Glutamatergic neuron (in vitro differentiated cells): Measurements from ENCODE around the gene CPA4. TPM values are rescaled to one million over a fixed set of nuclear protein-coding genes. Genes with fewer than 3 reads are reported as not detected.

Source experiments
- DNase-seq: peaks from one replicate; pipeline ENCODE4 v3.0.0; 2022
- H3K27ac Mint-ChIP-seq: one replicate; pipeline ENCODE4 v1.8.0; 2020; ENCODE audit warnings: mild to moderate bottlenecking, mixed read lengths, inconsistent platforms; ENCODE audit not compliant: unreplicated experiment
- H3K27me3 Mint-ChIP-seq: one replicate; pipeline ENCODE4 v1.8.0; 2020; ENCODE audit warnings: mild to moderate bottlenecking, moderate library complexity, mixed read lengths, inconsistent platforms; ENCODE audit not compliant: unreplicated experiment
- H3K36me3 Mint-ChIP-seq: one replicate; pipeline ENCODE4 v1.8.0; 2020; ENCODE audit warnings: mild to moderate bottlenecking, mixed read lengths, inconsistent platforms; ENCODE audit not compliant: unreplicated experiment
- H3K4me1 Mint-ChIP-seq: one replicate; pipeline ENCODE4 v1.8.0; 2020; ENCODE audit warnings: mild to moderate bottlenecking, low read depth, mixed read lengths, inconsistent platforms; ENCODE audit not compliant: unreplicated experiment
- H3K4me3 Mint-ChIP-seq: one replicate; pipeline ENCODE4 v1.8.0; 2020; ENCODE audit warnings: mild to moderate bottlenecking, mixed read lengths, inconsistent platforms; ENCODE audit not compliant: unreplicated experiment
- H3K9me3 Mint-ChIP-seq: one replicate; pipeline ENCODE4 v1.8.0; 2020; ENCODE audit warnings: mild to moderate bottlenecking, moderate library complexity, mixed read lengths, inconsistent platforms; ENCODE audit not compliant: unreplicated experiment
- CTCF ChIP-seq: fragments of 200-600 bp; sonication (generic); IDR thresholded peaks from one replicate; pipeline ENCODE4 v1.5.0; 2021; ENCODE audit not compliant: partially characterized antibody, unreplicated experiment
- total RNA-seq: library from RNA; stranded (reverse); fragmentation: NEBNext Ultra II Directional; extraction: Animal tissue kit (Norgen Biotek cat#: 25700); gene quantifications from one replicate; pipeline ENCODE4 v1.2.1, GENCODE V29; 2021; ENCODE audit not compliant: unreplicated experiment

CPA4 gene
- total RNA-seq, 1 donor from 2014 or later, result not detected

GRCh38 chr7:130334274-130334673, 41.3 kb downstream of the CPA4 start:
- Mint-ChIP-seq H3K27me3 (no peaks in the 10 kb centered on the region), H3K36me3 (peaks cover 3% of the 10 kb centered on the region), H3K4me1 (no peaks in the 10 kb centered on the region), H3K9me3 (peaks cover 6% of the 10 kb centered on the region), H3K27ac (no peak overlapping the region), H3K4me3 (no peak overlapping the region)
- no peak for DNase-seq
- no peak for TF ChIP-seq CTCF

GRCh38 chr7:130337410-130337971, 44.5 kb downstream of the CPA4 start:
- Mint-ChIP-seq H3K27me3 (no peaks in the 10 kb centered on the region), H3K4me1 (no peaks in the 10 kb centered on the region), H3K4me3 (no peak overlapping the region), H3K36me3 (no peaks in the 10 kb centered on the region), H3K9me3 (peaks cover 7% of the 10 kb centered on the region), H3K27ac (no peak overlapping the region)
- TF ChIP-seq CTCF, result no peak
- DNase-seq, result no peak

- Mint-ChIP-seq H3K4me3 (no peak overlapping the region), H3K4me1 (no peaks in the 10 kb centered on the region), H3K27ac (no peak overlapping the region), H3K27me3 (no peaks in the 10 kb centered on the region), H3K36me3 (no peaks in the 10 kb centered on the region), H3K9me3 (peaks cover 9% of the 10 kb centered on the region)
- no peak for DNase-seq
- no peak for TF ChIP-seq CTCF
Observed at GRCh38 chr7:130338233-130338632, 45.3 kb downstream of the CPA4 start.

- no peak for TF ChIP-seq CTCF
- no peak overlapping the region for H3K27ac Mint-ChIP-seq
- H3K4me1 Mint-ChIP-seq, result peaks cover 4% of the 10 kb centered on the region
- no peaks in the 10 kb centered on the region for H3K27me3 Mint-ChIP-seq
- no peaks in the 10 kb centered on the region for H3K36me3 Mint-ChIP-seq
- H3K4me3 Mint-ChIP-seq, result no peak overlapping the region
- H3K9me3 Mint-ChIP-seq, result peaks cover 9% of the 10 kb centered on the region
- DNase-seq, result no peak
Observed at GRCh38 chr7:130341882-130342281, 48.9 kb downstream of the CPA4 start.

GRCh38 chr7:130342701-130343380, 49.9 kb downstream of the CPA4 start:
- Mint-ChIP-seq H3K4me3 (no peak overlapping the region), H3K27ac (no peak overlapping the region), H3K9me3 (peaks cover 8% of the 10 kb centered on the region), H3K36me3 (no peaks in the 10 kb centered on the region), H3K4me1 (peaks cover 4% of the 10 kb centered on the region), H3K27me3 (no peaks in the 10 kb centered on the region)
- no peak for TF ChIP-seq CTCF
- DNase-seq, result no peak
